AG04450 (cell line): Measurements from ENCODE around the gene MAGI3. TPM values are rescaled to one million over a fixed set of nuclear protein-coding genes. Genes with fewer than 3 reads are reported as not detected.

ENCODE experiments used
- CTCF ChIA-PET: fragments of 300-600, 350-600 bp; formaldehyde crosslinking; extraction: SDS; loops from one replicate; lab custom pipeline; 2022; ENCODE audit warnings: antibody characterized with exemption, inconsistent platforms; lab: Charles Lee
- POLR2A ChIA-PET: fragments of 350-600 bp; formaldehyde crosslinking; extraction: SDS; loops from one replicate; lab custom pipeline; 2021; ENCODE audit warnings: antibody characterized with exemption, inconsistent platforms; lab: Yijun Ruan, JAX
- DNase-seq: peaks from one replicate; pipeline ENCODE4 v3.0.0-alpha.2; 2011; ENCODE audit warnings: low read depth, low spot score
- H3K27ac ChIP-seq: one replicate; pipeline ENCODE4 v1.5.1; 2012; ENCODE audit warnings: low read depth, low read length, control low read depth
- H3K27me3 ChIP-seq: one replicate; pipeline ENCODE4 v1.6.0; 2012; ENCODE audit warnings: low read length; ENCODE audit not compliant: control insufficient read depth, insufficient read depth
- H3K4me3 ChIP-seq: 2 replicates; pipeline ENCODE4 v1.5.1; 2011; ENCODE audit warnings: mild to moderate bottlenecking, low read depth, low read length, control low read depth
- H3K9me3 ChIP-seq: 2 replicates; pipeline ENCODE4 v1.5.1; 2012; ENCODE audit warnings: low read length; ENCODE audit not compliant: control insufficient read depth, insufficient read depth
- polyA plus RNA-seq: library from polyadenylated mRNA; depleted of rRNA; stranded (reverse); fragments of >200 nt; gene quantifications from 2 replicates; pipeline ENCODE4 v1.2.3, GENCODE V29; 2011
- TF ChIP-seq, protein P1 (sequence below): IDR thresholded peaks from 2 replicates; pipeline ENCODE4 v1.5.1; 2011; ENCODE audit warnings: low read depth, low read length, control low read depth, inconsistent platforms

Gene MAGI3
- polyA plus RNA-seq, 1 experiment = 5.8 TPM

DNA sequence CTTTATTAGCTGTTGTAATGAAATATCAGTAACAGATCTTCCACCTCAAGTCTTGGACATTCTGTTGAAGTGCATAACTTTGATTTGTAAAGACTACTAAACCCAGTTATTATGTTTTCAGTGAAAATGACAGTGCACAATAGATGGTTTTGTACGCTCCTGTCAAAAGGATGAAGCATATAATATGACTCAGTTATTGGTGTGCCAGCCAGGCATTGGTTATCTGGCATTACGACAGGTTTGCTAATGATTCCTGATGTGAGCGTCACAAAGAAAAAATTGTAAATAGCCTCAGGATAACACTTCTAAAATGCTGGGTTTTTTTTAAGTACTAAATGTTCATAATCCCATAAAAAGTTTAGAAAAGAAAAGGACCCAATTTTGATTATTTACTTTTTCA is 147.9 kb downstream of the MAGI3 start:
- Histone ChIP-seq H3K4me3 (no peak overlapping the region), H3K27ac (no peak overlapping the region), H3K27me3 (no peaks in the 10 kb centered on the region), H3K9me3 (no peaks in the 10 kb centered on the region)
- TF ChIP-seq, protein P1, sequence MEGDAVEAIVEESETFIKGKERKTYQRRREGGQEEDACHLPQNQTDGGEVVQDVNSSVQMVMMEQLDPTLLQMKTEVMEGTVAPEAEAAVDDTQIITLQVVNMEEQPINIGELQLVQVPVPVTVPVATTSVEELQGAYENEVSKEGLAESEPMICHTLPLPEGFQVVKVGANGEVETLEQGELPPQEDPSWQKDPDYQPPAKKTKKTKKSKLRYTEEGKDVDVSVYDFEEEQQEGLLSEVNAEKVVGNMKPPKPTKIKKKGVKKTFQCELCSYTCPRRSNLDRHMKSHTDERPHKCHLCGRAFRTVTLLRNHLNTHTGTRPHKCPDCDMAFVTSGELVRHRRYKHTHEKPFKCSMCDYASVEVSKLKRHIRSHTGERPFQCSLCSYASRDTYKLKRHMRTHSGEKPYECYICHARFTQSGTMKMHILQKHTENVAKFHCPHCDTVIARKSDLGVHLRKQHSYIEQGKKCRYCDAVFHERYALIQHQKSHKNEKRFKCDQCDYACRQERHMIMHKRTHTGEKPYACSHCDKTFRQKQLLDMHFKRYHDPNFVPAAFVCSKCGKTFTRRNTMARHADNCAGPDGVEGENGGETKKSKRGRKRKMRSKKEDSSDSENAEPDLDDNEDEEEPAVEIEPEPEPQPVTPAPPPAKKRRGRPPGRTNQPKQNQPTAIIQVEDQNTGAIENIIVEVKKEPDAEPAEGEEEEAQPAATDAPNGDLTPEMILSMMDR = no peak
- CTCF ChIA-PET = no interaction called here
- POLR2A ChIA-PET = no interaction called here
- no peak for DNase-seq

GRCh38 chr1:113540335-113540734 is 150.0 kb downstream of the MAGI3 start:
- POLR2A ChIA-PET = no interaction called here
- no peaks in the 10 kb centered on the region for H3K9me3 ChIP-seq
- no peak overlapping the region for H3K4me3 ChIP-seq
- CTCF ChIA-PET = no interaction called here
- no peak overlapping the region for H3K27ac ChIP-seq
- no peaks in the 10 kb centered on the region for H3K27me3 ChIP-seq
- TF ChIP-seq, protein P1 = no peak
- DNase-seq = no peak

DNA sequence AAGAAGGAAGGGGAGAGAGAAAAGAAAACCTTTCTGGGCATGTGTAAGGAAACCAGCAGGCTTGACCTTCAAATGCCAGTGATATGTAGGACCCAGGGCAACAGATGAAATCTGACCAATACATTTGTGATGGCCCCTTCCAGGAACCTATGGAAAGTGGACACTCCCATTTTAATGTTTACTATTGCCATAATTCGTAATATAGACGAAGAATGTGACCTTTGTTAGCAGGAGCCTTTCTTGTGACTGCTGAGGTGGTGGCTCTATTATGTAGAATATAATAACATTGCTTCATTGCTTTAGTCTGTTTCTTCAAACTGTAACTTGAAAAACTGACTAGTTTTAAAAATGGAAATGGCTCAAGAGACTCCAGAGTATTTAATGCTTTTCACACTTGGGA is 150.8 kb downstream of the MAGI3 start:
- Histone ChIP-seq H3K9me3 (no peaks in the 10 kb centered on the region), H3K4me3 (no peak overlapping the region), H3K27ac (no peak overlapping the region), H3K27me3 (no peaks in the 10 kb centered on the region)
- TF ChIP-seq, protein P1 = no peak
- ChIA-PET CTCF (no interaction called here), POLR2A (interaction anchor here (1.0 kb wide), 1 partner anchor 85 kb away, joined by 4 read pairs; no protein-coding TSS in a partner anchor)
- DNase-seq = no peak

DNA sequence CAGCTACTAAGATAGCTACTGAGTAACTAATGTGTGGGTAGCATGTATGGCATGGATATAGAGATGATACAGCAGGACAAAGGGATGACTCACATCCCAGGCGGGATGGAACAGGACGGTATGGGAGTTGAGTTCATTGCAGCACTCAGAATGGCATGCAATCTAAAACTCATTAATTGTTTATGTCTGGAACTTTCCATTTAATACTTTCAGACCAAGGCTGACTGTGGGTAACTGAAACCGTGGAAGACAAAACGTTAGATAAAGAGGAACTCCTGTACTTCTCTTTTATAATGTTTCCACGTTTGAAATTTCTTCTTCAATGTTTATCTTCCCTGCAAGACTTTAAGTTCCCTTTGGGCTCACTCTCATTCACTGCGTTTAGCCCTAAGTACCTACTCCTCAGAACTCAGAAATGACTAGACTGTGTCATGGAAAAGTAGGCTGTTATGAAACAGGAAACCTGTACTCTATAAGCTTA is 151.9 kb downstream of the MAGI3 start:
- Histone ChIP-seq H3K27ac (peak overlapping the region; percentile 34), H3K27me3 (no peaks in the 10 kb centered on the region), H3K4me3 (no peak overlapping the region), H3K9me3 (no peaks in the 10 kb centered on the region)
- TF ChIP-seq, protein P1 = no peak
- CTCF ChIA-PET = no interaction called here
- POLR2A ChIA-PET = interaction anchor here (0.8 to 1.0 kb wide), 2 partner anchors 86 to 152 kb away, joined by 3 to 4 read pairs; partner anchors contain the start of gene MAGI3
- DNase-seq = peak; percentile 63

GRCh38 chr1:113543110-113543509 is 152.8 kb downstream of the MAGI3 start:
- Histone ChIP-seq H3K27ac (no peak overlapping the region), H3K9me3 (no peaks in the 10 kb centered on the region), H3K27me3 (no peaks in the 10 kb centered on the region), H3K4me3 (no peak overlapping the region)
- TF ChIP-seq, protein P1 = no peak
- DNase-seq = no peak
- CTCF ChIA-PET = interaction anchor here (1.1 kb wide), 1 partner anchor 10 kb away, joined by 3 read pairs; no protein-coding TSS in a partner anchor
- POLR2A ChIA-PET = no interaction called here
